Measurements from ENCODE around the gene ANKRD60. TPM values are rescaled to one million over a fixed set of nuclear protein-coding genes. Genes with fewer than 3 reads are reported as not detected.

ANKRD60 gene
- polyA plus RNA-seq, 4 donors, result not detected

DNA sequence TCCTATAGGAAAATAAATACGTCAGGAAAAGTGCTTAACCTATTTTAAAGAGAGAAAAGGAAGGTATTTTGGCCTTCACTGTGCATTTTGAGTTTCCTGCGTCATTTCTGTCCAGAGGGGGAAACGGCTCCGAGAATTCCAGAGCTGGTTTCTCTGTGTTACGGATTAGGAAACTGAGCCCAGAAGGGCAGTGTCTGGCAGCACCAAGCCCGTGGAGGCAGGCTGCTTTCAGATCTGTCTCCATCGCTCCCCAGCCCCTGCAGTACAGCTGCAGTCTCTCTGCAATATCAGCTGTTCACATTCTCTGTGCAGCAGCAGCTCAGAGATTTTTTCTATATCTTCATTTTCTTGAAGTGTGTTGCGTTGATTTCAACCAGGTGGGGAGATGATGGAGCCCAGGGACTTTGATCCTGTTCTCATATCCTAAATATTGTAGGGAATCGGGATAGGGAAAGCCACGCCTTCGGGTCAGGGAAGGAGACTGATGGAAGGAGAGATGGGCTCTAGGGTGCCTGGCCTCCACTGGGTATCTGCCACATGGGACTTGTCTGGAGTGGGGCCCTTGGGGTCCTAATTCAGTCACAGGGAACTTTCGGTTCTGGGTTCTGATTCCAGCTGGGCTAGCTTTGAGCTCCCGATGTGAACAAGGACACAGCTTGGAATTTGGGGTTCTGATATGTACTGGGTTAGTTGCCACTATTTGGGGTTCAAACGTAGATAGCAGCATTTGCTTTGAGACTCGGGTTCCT lies 2.8 kb downstream of the ANKRD60 start:
- no peak for DNase-seq (ENCODE audit: low read depth in 4 of 4, low spot score in 2 of 4)

- no peak for DNase-seq (ENCODE audit: low read depth in 4 of 4, low spot score in 2 of 4)
Measured at GRCh38 chr20:58224974-58225373, 3.5 kb downstream of the ANKRD60 start.

GRCh38 chr20:58224097-58224496 lies 4.4 kb downstream of the ANKRD60 start:
- no peak for DNase-seq (ENCODE audit: low read depth in 4 of 4, low spot score in 2 of 4)

DNA sequence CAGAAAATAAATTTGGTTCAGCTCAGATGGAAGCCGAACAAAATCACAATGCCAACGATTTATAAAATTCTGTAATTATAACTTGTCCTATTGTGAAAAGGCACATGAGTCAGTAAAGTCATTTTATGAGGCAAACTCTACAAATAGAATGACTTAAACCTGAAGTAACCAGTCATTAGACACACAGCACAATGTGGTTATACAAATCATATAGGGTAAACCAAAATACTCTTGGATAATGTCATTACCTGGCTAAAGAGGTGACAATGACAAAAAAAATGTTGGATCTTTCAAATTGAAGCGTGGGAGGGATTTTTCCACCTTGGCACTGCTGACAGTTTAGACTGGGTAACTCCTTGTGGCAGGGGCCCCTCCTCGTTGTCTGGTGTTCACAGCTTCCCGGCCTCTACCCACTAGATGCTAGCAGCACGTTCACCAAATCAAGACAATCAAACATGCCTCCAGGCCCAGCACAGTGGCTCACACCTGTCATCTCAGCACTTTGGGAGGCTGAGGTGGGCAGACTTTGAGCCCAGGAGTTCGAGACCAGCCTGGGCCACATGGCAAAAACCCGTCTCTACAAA lies 5.0 kb downstream of the ANKRD60 start:
- no peak for DNase-seq (ENCODE audit: low read depth in 4 of 4, low spot score in 2 of 4)

GRCh38 chr20:58222446-58222845 lies 6.0 kb downstream of the ANKRD60 start:
- no peak for DNase-seq (ENCODE audit: low read depth in 4 of 4, low spot score in 2 of 4)

DNA sequence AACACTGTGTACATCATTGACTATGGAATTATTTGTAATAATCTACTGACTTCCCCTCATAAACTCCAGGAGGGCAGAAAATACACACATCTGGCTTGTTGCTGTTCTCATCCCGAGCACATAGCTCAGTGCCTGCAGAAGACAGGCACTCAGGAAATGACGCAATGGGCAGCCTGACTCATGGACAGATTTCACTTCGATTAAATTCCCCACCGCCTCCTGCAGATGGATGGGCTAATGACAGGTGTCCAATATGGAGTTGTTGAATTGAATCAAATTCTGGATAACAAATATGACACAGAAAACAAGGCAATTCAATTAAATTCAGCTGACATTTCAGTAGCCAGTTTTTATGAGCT lies 9.1 kb downstream of the ANKRD60 start:
- DNase-seq (ENCODE audit: low read depth in 4 of 4, low spot score in 2 of 4), result no peak

GRCh38 chr20:58218665-58219341 lies 9.7 kb downstream of the ANKRD60 start:
- DNase-seq (ENCODE audit: low read depth in 4 of 4, low spot score in 2 of 4), result no peak

DNA sequence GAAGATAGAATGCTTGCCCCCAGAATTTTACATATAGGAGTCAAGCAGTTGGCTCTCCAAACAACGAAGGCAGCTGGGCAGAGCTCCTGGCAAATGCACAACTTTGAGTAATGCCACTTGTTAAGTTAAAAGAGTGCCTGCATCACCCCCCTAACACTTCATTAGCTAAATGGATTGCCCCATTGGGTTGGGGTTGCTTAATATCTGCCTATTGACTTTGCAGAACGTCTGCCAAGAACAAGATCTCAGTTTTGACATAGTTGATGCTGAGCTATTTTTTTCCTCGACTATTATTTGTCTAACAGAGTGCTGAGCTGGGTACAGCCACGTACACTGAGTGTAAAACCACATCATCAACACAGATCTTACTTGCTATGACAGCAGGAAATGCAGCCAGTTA lies 12.1 kb downstream of the ANKRD60 start:
- no peak for DNase-seq (ENCODE audit: low read depth in 4 of 4, low spot score in 2 of 4)

- DNase-seq (ENCODE audit: low read depth in 4 of 4, low spot score in 2 of 4), result no peak
Measured at GRCh38 chr20:58215116-58215515, 13.3 kb downstream of the ANKRD60 start.

GRCh38 chr20:58214310-58214709 lies 14.1 kb downstream of the ANKRD60 start:
- DNase-seq (ENCODE audit: low read depth in 4 of 4, low spot score in 2 of 4), result no peak

DNA sequence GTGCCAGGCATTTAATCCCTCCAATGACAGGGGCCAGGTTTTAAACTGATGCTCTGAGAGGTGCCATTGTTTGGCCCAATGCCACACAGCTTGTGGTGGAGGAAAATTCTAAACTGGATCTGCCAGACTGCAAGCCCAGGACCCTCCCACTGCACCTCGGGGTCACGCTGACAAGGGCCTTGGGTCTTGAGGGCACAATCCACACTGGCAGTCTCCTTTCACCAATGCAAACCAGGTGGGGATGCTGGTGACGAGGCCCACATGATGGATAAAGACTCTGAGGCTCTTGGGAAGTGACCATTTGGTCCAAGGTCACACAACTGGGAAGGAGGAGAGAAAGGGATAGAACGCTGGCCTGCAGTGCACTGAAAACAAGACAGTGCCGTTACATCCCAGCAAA lies 14.7 kb downstream of the ANKRD60 start:
- DNase-seq (ENCODE audit: low read depth in 4 of 4, low spot score in 2 of 4), result no peak

DNA sequence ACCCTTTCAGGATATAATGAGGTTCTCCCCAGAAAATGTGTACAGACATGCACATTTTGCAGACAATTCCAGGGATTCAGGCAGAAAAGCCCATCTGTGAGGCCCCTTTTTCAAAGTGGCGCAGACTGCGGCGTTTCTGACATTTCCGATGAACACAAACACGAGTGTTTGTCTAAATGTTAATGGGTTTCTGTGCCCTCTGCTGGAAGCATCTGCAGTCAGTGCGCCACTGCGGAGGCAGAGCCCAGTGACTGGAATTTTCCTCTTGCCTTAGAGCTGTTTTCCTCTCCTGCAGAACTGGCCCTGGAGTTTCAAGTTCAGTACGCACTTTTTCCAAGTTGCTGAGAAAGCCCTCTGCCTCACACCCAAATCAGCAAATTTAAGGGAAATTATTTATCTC lies 15.3 kb downstream of the ANKRD60 start:
- DNase-seq (ENCODE audit: low read depth in 4 of 4, low spot score in 2 of 4), result no peak

DNA sequence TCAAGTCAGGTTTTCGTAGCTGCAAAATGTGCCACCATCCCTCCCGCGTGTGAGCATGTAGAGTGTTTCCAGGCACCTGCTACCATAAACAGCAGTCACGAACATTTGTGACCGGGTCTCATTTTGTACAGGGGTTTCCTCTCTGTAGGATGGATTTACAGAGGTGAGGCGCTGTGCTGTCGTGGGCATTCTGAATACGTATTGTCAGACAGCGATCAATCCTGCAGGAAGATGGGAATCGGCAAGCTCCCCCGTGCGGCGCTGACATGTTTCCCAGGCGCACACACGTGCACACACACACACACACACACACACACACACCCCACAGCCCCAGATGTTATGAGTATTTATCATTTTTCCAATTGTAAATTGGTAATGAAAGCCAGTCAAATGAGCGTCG lies 15.8 kb downstream of the ANKRD60 start:
- no peak for DNase-seq (ENCODE audit: low read depth in 4 of 4, low spot score in 2 of 4)

- no peak for DNase-seq (ENCODE audit: low read depth in 4 of 4, low spot score in 2 of 4)
Measured at GRCh38 chr20:58210398-58210747, 18.1 kb downstream of the ANKRD60 start.

GRCh38 chr20:58209652-58210397 lies 18.6 kb downstream of the ANKRD60 start:
- DNase-seq (ENCODE audit: low read depth in 4 of 4, low spot score in 2 of 4), result peak; percentile 39 to 60 (median 54)

GRCh38 chr20:58208944-58209343 lies 19.5 kb downstream of the ANKRD60 start:
- no peak for DNase-seq (ENCODE audit: low read depth in 4 of 4, low spot score in 2 of 4)

GRCh38 chr20:58205850-58206249 lies 22.6 kb downstream of the ANKRD60 start:
- DNase-seq (ENCODE audit: low read depth in 4 of 4, low spot score in 2 of 4), result no peak

DNA sequence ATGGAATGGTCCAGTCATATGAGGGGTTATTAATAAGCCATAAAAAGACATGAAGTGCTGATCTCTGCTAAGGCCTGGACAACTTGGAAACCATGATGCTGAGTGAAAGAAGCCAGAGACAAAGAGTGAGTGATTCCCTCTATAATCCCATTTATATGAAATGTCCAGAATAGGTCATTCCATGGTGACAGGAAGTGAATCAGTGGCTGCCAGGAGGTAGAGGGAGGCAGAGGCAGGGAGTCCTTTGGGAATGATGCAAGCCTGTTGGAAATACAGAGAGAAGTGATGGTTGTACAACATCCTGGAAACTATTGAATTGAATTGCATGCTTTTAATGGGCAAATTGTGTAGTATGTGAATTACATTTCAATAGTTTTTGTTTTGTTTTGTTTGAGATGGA lies 26.4 kb downstream of the ANKRD60 start:
- DNase-seq (ENCODE audit: low read depth in 4 of 4, low spot score in 2 of 4), result no peak

- no peak for DNase-seq (ENCODE audit: low read depth in 4 of 4, low spot score in 2 of 4)
Measured at GRCh38 chr20:58201616-58202015, 26.8 kb downstream of the ANKRD60 start.

- no peak for DNase-seq (ENCODE audit: low read depth in 4 of 4, low spot score in 2 of 4)
Measured at GRCh38 chr20:58199469-58199868, 29.0 kb downstream of the ANKRD60 start.

- DNase-seq (ENCODE audit: low read depth in 4 of 4, low spot score in 2 of 4), result no peak
Measured at GRCh38 chr20:58198901-58199355, 29.5 kb downstream of the ANKRD60 start.

Data from left renal cortex interstitium (tissue), 4 donors.